K562 (cell line): ENCODE data around the gene OOSP3. TPM values are rescaled to one million over a fixed set of nuclear protein-coding genes. Genes with fewer than 3 reads are reported as not detected.

Experiments used
- ATAC-seq: fragments of 200-7000 bp; cut with Tn5 transposase; 3 replicates; pipeline ENCODE4 v1.9.1; 2020; ENCODE audit warnings: moderate library complexity
- BruUV-seq: library from RNA; stranded (reverse); fragments of 400-500 nt; replicated peaks from 2 replicates; lab custom pipeline; 2021; lab: Mats Ljungman, UMichigan
- CTCF ChIA-PET: fragments of 300-600 bp; formaldehyde crosslinking; extraction: SDS; loops from one replicate; lab custom pipeline; 2021; ENCODE audit warnings: low intra/inter-chr PET ratio; lab: Yijun Ruan, JAX
- POLR2A ChIA-PET: fragments of 300-600, 350-650 bp; sonication (Branson Sonifier 250); formaldehyde crosslinking; extraction: SDS; loops from one replicate; lab custom pipeline; 2021; ENCODE audit warnings: antibody characterized with exemption, inconsistent platforms; lab: Yijun Ruan, JAX
- DNase-seq, 4 experiments: peaks; one replicate each; pipeline versions ENCODE4 v3.0.0 to v3.0.0-alpha.2; 2011 to 2018; ENCODE audit warnings: low spot score in 3 of 4, mixed read lengths in 3 of 4; ENCODE audit errors: extremely low read depth in 1 of 4
- FAIRE-seq: peaks from 2 replicates; lab custom pipeline; 2011; peaks lifted over from hg19 to GRCh38; lab: Jason Lieb, UNC
- H2AFZ ChIP-seq: 2 replicates; pipeline ENCODE4 v1.6.0; 2011; ENCODE audit warnings: low read depth, low read length, control low read depth, inconsistent platforms
- H3K27ac ChIP-seq: fragments of 200-600 bp; 3 replicates; pipeline ENCODE4 v1.8.0; 2011; ENCODE audit warnings: low read depth, mild to moderate bottlenecking, control low read depth, inconsistent platforms, low read length, moderate library complexity, mixed read lengths; ENCODE audit errors: extremely low read depth
- H3K27me3 ChIP-seq, 2 experiments: fragments of 300-600 bp in 1 of 2; 2 replicates in 1 of 2; 3 replicates in 1 of 2; pipeline versions ENCODE4 v1.6.0 to v1.8.0; 2011; ENCODE audit warnings: inconsistent platforms in 2 of 2, low read length in 2 of 2, mild to moderate bottlenecking in 1 of 2, mixed read lengths in 1 of 2, moderate library complexity in 1 of 2; ENCODE audit not compliant: control insufficient read depth in 2 of 2, insufficient read depth in 2 of 2
- H3K36me3 ChIP-seq: fragments of 300-600 bp; 3 replicates; pipeline ENCODE4 v1.8.0; 2011; ENCODE audit warnings: mild to moderate bottlenecking, low read length, inconsistent platforms; ENCODE audit not compliant: control insufficient read depth, insufficient read depth
- H3K4me1 ChIP-seq, 2 experiments: fragments of 200-600 bp in 1 of 2; replicated peaks in 1 of 2; 2 replicates in 1 of 2; 3 replicates in 1 of 2; pipeline versions ENCODE4 v1.5.1 to v1.8.0; 2011; ENCODE audit warnings: inconsistent platforms in 2 of 2, low read length in 2 of 2, mild to moderate bottlenecking in 1 of 2, mixed read lengths in 1 of 2, moderate library complexity in 1 of 2; ENCODE audit not compliant: control insufficient read depth in 2 of 2, insufficient read depth in 2 of 2
- H3K4me2 ChIP-seq: 2 replicates; pipeline ENCODE4 v1.6.1; 2011; ENCODE audit warnings: low read length, control low read depth, inconsistent platforms, mixed read lengths; ENCODE audit not compliant: insufficient read depth
- H3K4me3 ChIP-seq: fragments of 200-600 bp; sonication (generic), shearing (Covaris generic); 2 replicates; pipeline ENCODE4 v1.5.1; 2016; ENCODE audit warnings: control low read depth, inconsistent platforms
- H3K79me2 ChIP-seq: fragments of 200-600 bp; 3 replicates; pipeline ENCODE4 v1.8.0; 2011; ENCODE audit warnings: low read length, inconsistent platforms; ENCODE audit not compliant: control insufficient read depth, insufficient read depth
- H3K9ac ChIP-seq, 2 experiments: 2 replicates each; pipeline versions ENCODE4 v1.6.0 to v1.6.1; 2011; ENCODE audit warnings: low read depth in 2 of 2, low read length in 2 of 2, control low read depth in 1 of 2, inconsistent platforms in 1 of 2, mild to moderate bottlenecking in 1 of 2, mixed read lengths in 1 of 2; ENCODE audit not compliant: insufficient read depth in 1 of 2
- H3K9me1 ChIP-seq: one replicate; pipeline ENCODE4 v1.6.0; 2011; ENCODE audit warnings: inconsistent platforms, mild to moderate bottlenecking, low read length, moderate library complexity; ENCODE audit not compliant: control insufficient read depth, insufficient read depth
- H3K9me3 ChIP-seq: replicated peaks from 2 replicates; pipeline ENCODE4 v1.5.1; 2011; ENCODE audit warnings: low read depth, low read length, inconsistent platforms; ENCODE audit not compliant: control insufficient read depth, insufficient read depth
- H4K20me1 ChIP-seq: replicated peaks from 2 replicates; pipeline ENCODE4 v1.6.1; 2011; ENCODE audit warnings: low read length, inconsistent platforms, mixed read lengths; ENCODE audit not compliant: control insufficient read depth, insufficient read depth
- ARHGAP35 ChIP-seq: fragments of 450-650 bp; IDR thresholded peaks from 2 replicates; pipeline ENCODE4 v1.6.1; 2018; ENCODE audit not compliant: partially characterized antibody
- ARID1B ChIP-seq: fragments of 450-650 bp; IDR thresholded peaks from 2 replicates; pipeline ENCODE4 v1.6.1; 2016; ENCODE audit warnings: antibody characterized with exemption, mild to moderate bottlenecking, inconsistent platforms
- CTCF ChIP-seq, 3 experiments: IDR thresholded peaks in 2 of 3; conservative IDR thresholded peaks in 1 of 3; 2 replicates each; pipeline ENCODE4 v1.5.1; 2011 to 2012; ENCODE audit warnings: low read length in 3 of 3, mild to moderate bottlenecking in 3 of 3, control low read depth in 2 of 3, improper control_type of control experiment in 1 of 3, inconsistent platforms in 1 of 3, low read depth in 1 of 3, mixed read lengths in 1 of 3, moderate library complexity in 1 of 3; ENCODE audit not compliant: insufficient read depth in 2 of 3
- DPF2 ChIP-seq: fragments of 450-650 bp; IDR thresholded peaks from 2 replicates; pipeline ENCODE4 v1.6.1; 2016
- ELF1 ChIP-seq: fragments of 200-800 bp; sonication (Bioruptor generic); IDR thresholded peaks from 2 replicates; pipeline ENCODE4 v1.6.1; 2016; ENCODE audit warnings: missing genetic modification characterization, missing compliant biosample characterization
- FOXA3 ChIP-seq, 2 experiments: fragments of 450-650 bp in 1 of 2; sonication (generic) in 1 of 2; formaldehyde crosslinking; IDR thresholded peaks in 1 of 2; conservative IDR thresholded peaks in 1 of 2; 2 replicates each; pipeline versions ENCODE4 v1.4.0 to v1.8.0; 2020 to 2022; ENCODE audit warnings: mild to moderate bottlenecking in 2 of 2, missing genetic modification reagents in 1 of 2
- IRF9 ChIP-seq: fragments of 450-650 bp; IDR thresholded peaks from 2 replicates; pipeline ENCODE4 v1.6.1; 2016; ENCODE audit warnings: missing biosample characterization, missing genetic modification characterization
- MYBL2 ChIP-seq, 2 experiments: fragments of 450-650 bp in 1 of 2; sonication (generic) in 1 of 2; formaldehyde crosslinking in 1 of 2; IDR thresholded peaks; 2 replicates each; pipeline versions ENCODE4 v1.6.1 to v1.8.1; 2017 to 2022; ENCODE audit warnings: borderline replicate concordance in 1 of 2, inconsistent platforms in 1 of 2, low read depth in 1 of 2, mild to moderate bottlenecking in 1 of 2, missing genetic modification reagents in 1 of 2, moderate library complexity in 1 of 2
- NFE2L1 ChIP-seq: fragments of 450-650 bp; IDR thresholded peaks from 2 replicates; pipeline ENCODE4 v1.6.1; 2016; ENCODE audit warnings: missing genetic modification characterization, low read depth, mild to moderate bottlenecking, missing compliant biosample characterization, moderate library complexity, borderline replicate concordance
- SOX6 ChIP-seq: fragments of 450-650 bp; IDR thresholded peaks from 2 replicates; pipeline ENCODE4 v1.6.1; 2014; ENCODE audit warnings: mild to moderate bottlenecking
- SP2 ChIP-seq: IDR thresholded peaks from 2 replicates; pipeline ENCODE4 v1.6.1; 2011; ENCODE audit warnings: mild to moderate bottlenecking, low read depth, low read length, moderate library complexity; ENCODE audit not compliant: poor library complexity, severe bottlenecking; ENCODE audit errors: extremely low read depth
- XRCC5 ChIP-seq: fragments of 200-400 bp; formaldehyde crosslinking; IDR thresholded peaks from 2 replicates; pipeline ENCODE4 v1.6.1; 2017; ENCODE audit warnings: low read depth, mild to moderate bottlenecking, low read length
- WGBS: fragments of 100-300 bp; shearing (Covaris generic); methylation state at CpG from one replicate; pipeline ENCODE4 v1.1.6; 2016; ENCODE audit warnings: low coverage, mixed read lengths; ENCODE audit not compliant: insufficient coverage; ENCODE audit errors: missing lambda C conversion rate; 5-methylcytosine and 5-hydroxymethylcytosine counted together
- in situ Hi-C: fragments of 300-500 bp; cut with MboI; formaldehyde crosslinking; loops from 4 replicates; pipeline ENCODE4 v1.15.0; 2018; ENCODE audit warnings: inconsistent platforms, mixed read lengths
- intact Hi-C: fragments of 100-400 bp; cut with micrococcal nuclease; formaldehyde crosslinking; loops from 2 replicates; pipeline ENCODE4 v1.14.2; 2022
- polyA plus RNA-seq, 8 experiments: library from polyadenylated mRNA; depleted of rRNA in 4 of 8; stranded (reverse) in 5 of 8; unstranded in 3 of 8; fragments of >200 nt; fragmentation: Nextera tagmentation in 2 of 8; fragmentation: Illumina TruSeq in 1 of 8; extraction: Ambion mirVana in 2 of 8; extraction: Trizol in 1 of 8; gene quantifications; 2 replicates each; pipeline versions ENCODE4 v1.2.1 to v1.2.3, GENCODE V29; 2011 to 2014; ENCODE audit warnings: inconsistent platforms in 1 of 8, missing spikeins in 1 of 8
- total RNA-seq, 7 experiments: library from RNA; depleted of rRNA in 6 of 7; stranded (reverse); fragments of >200 nt in 6 of 7; fragmentation: Illumina TruSeq in 2 of 7; extraction: Trizol in 2 of 7; gene quantifications; 2 replicates each; pipeline versions ENCODE4 v1.2.1 to v1.2.3, GENCODE V29; 2011 to 2021; ENCODE audit warnings: low replicate concordance in 1 of 7
- TF ChIP-seq, protein P1 (sequence below): fragments of 450-650 bp; formaldehyde crosslinking; IDR thresholded peaks from 2 replicates; pipeline ENCODE4 v1.4.0; 2020; ENCODE audit warnings: mild to moderate bottlenecking

OOSP3 gene
- total and polyA plus RNA-seq, 9 of the 15 experiments (the other 6 are each of a cell fraction or from before 2014, with no cell fraction given) = 0.09 to 0.32 (median 0.15) TPM; not detected in 6

GRCh38 chr11:59865031-59865430 is 13.6 kb upstream of the OOSP3 start (continued):
- TF ChIP-seq, protein P1, sequence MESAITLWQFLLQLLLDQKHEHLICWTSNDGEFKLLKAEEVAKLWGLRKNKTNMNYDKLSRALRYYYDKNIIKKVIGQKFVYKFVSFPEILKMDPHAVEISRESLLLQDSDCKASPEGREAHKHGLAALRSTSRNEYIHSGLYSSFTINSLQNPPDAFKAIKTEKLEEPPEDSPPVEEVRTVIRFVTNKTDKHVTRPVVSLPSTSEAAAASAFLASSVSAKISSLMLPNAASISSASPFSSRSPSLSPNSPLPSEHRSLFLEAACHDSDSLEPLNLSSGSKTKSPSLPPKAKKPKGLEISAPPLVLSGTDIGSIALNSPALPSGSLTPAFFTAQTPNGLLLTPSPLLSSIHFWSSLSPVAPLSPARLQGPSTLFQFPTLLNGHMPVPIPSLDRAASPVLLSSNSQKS = no peak

GRCh38 chr11:59866397-59866796 is 12.2 kb upstream of the OOSP3 start, which contains the start of gene TCN1:
Gene TCN1, minus strand, starts transcription at chr11:59866487. Its CDS starts 17 bp downstream, at chr11:59866470.
- no peaks in the 10 kb centered on the region for H3K36me3 ChIP-seq
- no peak within 1 kb of the TSS for H3K9ac ChIP-seq
- WGBS = 17% methylated on average over 3 of the region's 3 CpGs
- intact Hi-C loops = no loop called here
- ATAC-seq = peak; percentile 78
- H2AFZ ChIP-seq = no peak within 1 kb of the TSS
- H3K4me3 ChIP-seq = no peak within 1 kb of the TSS
- H3K27me3 ChIP-seq = no peaks in the 10 kb centered on the region
- H3K9me1 ChIP-seq = no peaks in the 10 kb centered on the region
- FAIRE-seq = peak; percentile 62
- no peak for DNase-seq
- H3K9me3 ChIP-seq = no peaks in the 10 kb centered on the region
- ChIA-PET POLR2A (interaction anchor here (0.6 kb wide), 1 partner anchor 258 kb away, joined by 4 read pairs; no protein-coding TSS in a partner anchor), CTCF (no interaction called here)
- no peaks in the 10 kb centered on the region for H3K79me2 ChIP-seq
- H4K20me1 ChIP-seq = no peaks in the 10 kb centered on the region
- H3K27ac ChIP-seq = no peak within 1 kb of the TSS
- peaks cover 0 to 3% of the 10 kb centered on the region in 2 experiments; a peak in 1 of 5 replicates for H3K4me1 ChIP-seq
- H3K4me2 ChIP-seq = no peak within 1 kb of the TSS; the same call in 1 of the 2 replicates
- in situ Hi-C loops = no loop called here
- BruUV-seq = no TSS peak
- TF ChIP-seq ARID1B (no peak), ARHGAP35 (no peak), FOXA3 (CRISPR knock-in tag; conservative IDR thresholded peaks at IDR 0.05 in 1 of 2, IDR thresholded peaks at IDR 0.05 in 1 of 2) (peak in 1 of 2 experiments; percentile 75; a peak in 2 of 4 replicates), SP2 (no peak), CTCF (IDR thresholded peaks at IDR 0.05 in 2 of 3, conservative IDR thresholded peaks at IDR 0.05 in 1 of 3; ENCODE audit: insufficient read depth in 2 of 3, low read depth in 1 of 3, low read length in 3 of 3) (peak in 2 of 3 experiments; percentile 11 to 36; a peak in 2 of 6 replicates), NFE2L1 (tag) (no peak), ELF1 (tag) (0 out of 2 replicates have a peak, but pooled peaks have one; percentile 36), SOX6 (peak; percentile 55; the same call in 1 of the 2 replicates), IRF9 (peak; percentile 74), XRCC5 (no peak), MYBL2 (IDR thresholded peaks at IDR 0.05; ENCODE audit: low read depth) (no peak), MYBL2 (CRISPR knock-in tag; IDR thresholded peaks at IDR 0.05; ENCODE audit: borderline replicate concordance) (no peak), DPF2 (no peak)
